GM13977 (cell line): ENCODE measurements around the gene AP3D1.

Experiments used
- DNase-seq: peaks from one replicate; pipeline ENCODE4 v3.0.0; 2012; ENCODE audit warnings: low spot score
- in situ Hi-C: fragments of 300-500 bp; cut with MboI; formaldehyde crosslinking; loops from one replicate; pipeline ENCODE4 v1.12.0; 2022; ENCODE audit warnings: low sequenced_read_pairs, low pct_unique_long_range_greater_than_20kb, mixed read lengths, inconsistent platforms; ENCODE audit not compliant: unreplicated experiment
- TF ChIP-seq, protein P1 (sequence below): IDR thresholded peaks from 2 replicates; pipeline ENCODE4 v1.5.1; 2012; ENCODE audit warnings: mild to moderate bottlenecking, control low read depth; ENCODE audit not compliant: insufficient read depth; ENCODE audit errors: extremely low read depth, missing control alignments

AP3D1 gene

DNA sequence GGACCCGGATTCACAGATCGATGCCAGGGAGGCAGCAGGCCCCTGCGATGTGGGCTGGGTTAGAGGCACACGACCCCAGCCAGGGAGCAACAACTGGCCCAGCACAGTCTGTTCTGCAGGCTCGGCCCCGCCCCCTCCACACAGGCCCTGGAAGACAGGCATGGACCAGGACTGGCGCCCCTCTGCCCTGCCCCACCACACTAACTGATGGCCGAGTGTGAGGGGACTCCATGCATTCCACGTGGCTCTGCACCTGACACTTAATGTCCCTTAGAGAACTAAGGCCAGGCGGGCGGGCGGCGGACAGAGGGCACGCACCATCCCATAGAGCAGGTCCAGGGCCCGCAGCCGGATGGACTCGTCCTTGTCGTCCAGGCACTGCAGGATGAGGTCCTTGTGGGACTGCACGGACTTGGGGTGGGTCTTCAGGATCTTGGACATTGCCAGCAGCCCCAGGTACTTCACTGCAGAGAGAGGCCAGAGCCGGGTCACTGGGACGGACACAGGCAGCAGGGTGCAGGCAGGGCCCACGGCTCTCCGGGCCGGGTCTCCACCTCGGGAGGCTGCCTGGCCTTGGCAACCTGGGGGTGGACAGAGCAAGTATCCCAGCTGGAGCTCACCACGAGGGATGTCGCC, 29.8 kb downstream of the AP3D1 start:
- TF ChIP-seq, protein P1, sequence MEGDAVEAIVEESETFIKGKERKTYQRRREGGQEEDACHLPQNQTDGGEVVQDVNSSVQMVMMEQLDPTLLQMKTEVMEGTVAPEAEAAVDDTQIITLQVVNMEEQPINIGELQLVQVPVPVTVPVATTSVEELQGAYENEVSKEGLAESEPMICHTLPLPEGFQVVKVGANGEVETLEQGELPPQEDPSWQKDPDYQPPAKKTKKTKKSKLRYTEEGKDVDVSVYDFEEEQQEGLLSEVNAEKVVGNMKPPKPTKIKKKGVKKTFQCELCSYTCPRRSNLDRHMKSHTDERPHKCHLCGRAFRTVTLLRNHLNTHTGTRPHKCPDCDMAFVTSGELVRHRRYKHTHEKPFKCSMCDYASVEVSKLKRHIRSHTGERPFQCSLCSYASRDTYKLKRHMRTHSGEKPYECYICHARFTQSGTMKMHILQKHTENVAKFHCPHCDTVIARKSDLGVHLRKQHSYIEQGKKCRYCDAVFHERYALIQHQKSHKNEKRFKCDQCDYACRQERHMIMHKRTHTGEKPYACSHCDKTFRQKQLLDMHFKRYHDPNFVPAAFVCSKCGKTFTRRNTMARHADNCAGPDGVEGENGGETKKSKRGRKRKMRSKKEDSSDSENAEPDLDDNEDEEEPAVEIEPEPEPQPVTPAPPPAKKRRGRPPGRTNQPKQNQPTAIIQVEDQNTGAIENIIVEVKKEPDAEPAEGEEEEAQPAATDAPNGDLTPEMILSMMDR = no peak
- no peak for DNase-seq
- in situ Hi-C loops = no loop called here

DNA sequence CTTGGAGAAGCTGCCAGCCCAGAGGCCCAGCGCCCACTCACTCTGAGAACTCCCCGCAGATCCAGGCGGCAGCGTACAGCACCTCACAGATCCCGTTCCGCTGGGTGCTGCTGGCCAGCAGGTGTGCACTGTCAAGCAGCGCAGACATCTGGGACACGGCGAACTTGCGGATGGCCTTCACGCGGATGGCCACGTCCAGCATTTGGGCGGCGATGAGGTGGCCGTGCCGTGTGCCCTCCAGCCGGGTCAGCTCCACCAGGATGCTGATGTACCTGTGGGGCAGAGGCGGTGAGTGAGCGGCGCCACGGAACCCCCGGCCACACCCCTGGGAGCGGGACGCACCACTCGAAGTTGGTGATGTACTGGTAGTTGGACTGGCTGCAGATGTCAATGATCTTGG, 30.5 kb downstream of the AP3D1 start:
- TF ChIP-seq, protein P1 = no peak
- DNase-seq = no peak
- in situ Hi-C loops = no loop called here

DNA sequence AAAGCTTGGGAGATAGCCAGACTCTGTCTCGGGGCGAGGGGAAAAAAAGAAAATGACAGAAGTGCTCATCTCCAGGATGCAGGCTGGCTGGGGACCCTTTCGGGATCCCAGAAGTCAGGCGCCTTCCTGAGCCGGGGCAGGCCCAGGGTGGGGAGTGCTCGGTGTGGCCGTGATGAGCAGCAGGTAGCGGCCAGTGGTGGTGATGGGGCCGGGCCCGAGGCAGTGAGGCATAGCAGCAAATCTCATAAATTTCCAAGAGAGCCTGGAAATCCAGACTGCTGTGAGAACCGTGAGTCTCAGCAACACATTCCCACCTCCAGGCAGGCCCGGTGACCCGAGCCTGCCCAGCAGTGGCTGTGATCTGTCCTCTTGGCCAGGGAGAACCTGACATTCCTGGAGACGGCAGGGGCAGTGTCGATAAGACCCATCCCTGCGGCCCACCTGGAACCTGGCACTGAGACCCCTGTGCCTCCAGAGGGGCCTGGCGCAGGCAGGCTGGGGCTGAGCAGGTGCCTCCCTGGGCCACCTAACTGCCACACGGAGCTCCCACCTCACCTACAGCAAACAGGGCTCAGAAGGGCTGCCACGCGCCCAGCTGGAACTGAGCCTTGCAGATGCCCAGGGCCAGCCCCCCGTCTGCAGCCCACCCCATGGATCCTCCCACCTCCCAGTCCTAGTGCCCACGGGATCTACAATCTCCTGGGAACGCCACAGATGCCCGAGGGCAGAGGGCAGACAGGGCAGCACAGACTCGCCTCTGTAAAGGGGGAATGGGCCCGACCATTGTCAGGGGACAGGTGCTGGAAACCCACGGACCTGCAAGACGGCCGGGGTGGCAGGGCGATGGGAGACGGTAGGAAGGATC, 31.2 kb downstream of the AP3D1 start:
- no peak for DNase-seq
- TF ChIP-seq, protein P1 = no peak
- in situ Hi-C loops = no loop called here

DNA sequence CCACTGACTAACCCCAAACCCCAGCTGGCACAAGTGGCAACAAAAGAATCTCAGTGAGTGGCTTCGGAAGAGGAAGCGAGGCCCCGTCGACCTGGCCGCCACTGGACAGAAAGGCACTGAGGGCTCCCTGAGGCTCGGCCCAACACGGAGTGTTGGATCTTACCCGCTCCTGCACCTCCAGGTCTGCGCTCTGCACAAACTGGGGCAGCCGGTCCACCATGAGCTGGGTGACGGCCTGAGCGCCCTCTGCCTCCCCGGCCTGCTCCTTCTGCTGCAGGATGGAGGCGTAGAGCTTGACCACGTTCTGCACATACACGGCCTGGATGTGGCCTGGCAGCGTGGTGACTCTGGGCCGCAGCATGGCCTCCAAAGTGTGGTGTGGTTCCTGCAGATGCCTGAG, 32.9 kb downstream of the AP3D1 start:
- TF ChIP-seq, protein P1 = no peak
- no peak for DNase-seq
- in situ Hi-C loops = no loop called here

DNA sequence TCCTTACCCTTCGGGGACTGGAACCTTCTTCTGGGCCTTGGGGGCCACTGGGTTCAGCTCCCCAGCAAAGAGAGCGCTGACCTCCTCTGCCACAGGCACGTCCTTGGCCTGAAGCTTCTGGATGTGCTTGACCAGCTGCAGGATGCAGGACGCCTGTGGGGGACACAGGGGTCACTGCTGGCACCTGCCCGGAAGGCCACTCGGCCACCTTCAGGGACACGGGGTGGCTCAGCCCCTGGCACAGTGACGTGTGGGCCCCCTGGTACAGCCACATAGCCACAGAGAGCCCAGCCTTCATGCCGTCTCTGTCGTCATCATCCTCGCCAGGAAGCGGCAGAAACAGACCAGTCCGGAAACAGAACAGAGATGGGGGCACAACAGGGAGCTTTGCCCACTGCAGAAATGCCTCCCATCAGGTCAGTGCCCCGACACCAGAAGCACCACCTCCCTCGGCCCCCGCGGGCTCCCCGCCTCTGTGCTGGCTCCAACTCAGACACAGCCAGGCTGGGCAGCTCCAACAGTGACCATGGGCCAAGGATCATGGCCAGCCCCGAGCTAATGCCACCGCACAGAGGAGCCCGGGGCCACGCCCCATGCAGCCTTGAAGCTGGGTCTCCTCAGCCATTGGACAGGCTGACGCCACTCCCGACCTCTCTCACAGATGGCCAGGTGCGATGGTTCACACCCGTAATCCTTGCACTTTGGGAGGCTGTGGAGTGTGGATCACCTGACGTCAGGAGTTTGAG, 34.0 kb downstream of the AP3D1 start:
- in situ Hi-C loops = no loop called here
- no peak for DNase-seq
- TF ChIP-seq, protein P1 = no peak

DNA sequence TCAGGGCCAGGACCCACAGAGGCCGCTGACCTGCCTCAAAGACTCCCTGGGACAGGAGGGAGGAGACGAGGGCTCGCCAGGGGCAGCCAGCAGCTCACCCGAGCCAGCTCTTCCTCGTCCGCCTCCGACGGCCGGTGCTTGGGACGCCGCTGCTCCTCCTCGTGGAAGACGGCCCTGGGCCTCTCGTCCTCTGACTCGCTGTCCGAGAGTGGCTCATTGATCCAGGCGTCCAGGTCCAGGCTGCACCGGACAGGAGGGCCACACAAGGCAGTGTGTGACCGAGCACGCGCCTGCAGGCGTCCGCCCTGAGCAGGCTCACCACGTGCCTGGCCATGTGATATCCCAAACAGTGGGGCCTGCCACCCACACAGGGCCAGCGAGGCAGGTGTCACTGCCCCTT, 34.9 kb downstream of the AP3D1 start:
- in situ Hi-C loops = no loop called here
- no peak for DNase-seq
- TF ChIP-seq, protein P1 = no peak
